A549 (cell line): ENCODE data around the gene RBL1. TPM values are rescaled to one million over a fixed set of nuclear protein-coding genes. Genes with fewer than 3 reads are reported as not detected.

ENCODE experiments used
- ATAC-seq, 2 experiments: fragments of 200-7000 bp in 1 of 2; fragments of >200 bp in 1 of 2; cut with Nextera tagmentation in 1 of 2; cut with Tn5 transposase in 1 of 2; 3 replicates each; pipeline versions ENCODE4 v1.8.0 to v1.9.1; 2018 to 2020; ENCODE audit warnings: mild to moderate bottlenecking in 1 of 2, moderate library complexity in 1 of 2
- CTCF ChIA-PET: fragments of 300-600 bp; sonication (Branson Sonifier 250); formaldehyde crosslinking; extraction: SDS; loops from one replicate; lab custom pipeline; 2021; ENCODE audit warnings: antibody characterized with exemption, inconsistent platforms; lab: Yijun Ruan, JAX
- POLR2A ChIA-PET: fragments of 350-600 bp; formaldehyde crosslinking; extraction: SDS; loops from one replicate; lab custom pipeline; 2021; ENCODE audit warnings: antibody characterized with exemption, inconsistent platforms; lab: Yijun Ruan, JAX
- DNase-seq, 2 experiments: peaks; one replicate each; pipeline versions ENCODE4 v3.0.0 to v3.0.0-alpha.2; 2011 to 2016; ENCODE audit warnings: low read depth in 1 of 2, low spot score in 1 of 2
- FAIRE-seq: peaks from 2 replicates; lab custom pipeline; 2011; peaks lifted over from hg19 to GRCh38; lab: Jason Lieb, UNC
- H3K27ac ChIP-seq, 2 experiments: fragments of >200 bp; sonication (Bioruptor Twin); formaldehyde crosslinking; 3 replicates each; pipeline ENCODE4 v1.5.1; 2016 to 2017
- H3K4me1 ChIP-seq: fragments of >200 bp; sonication (Bioruptor Twin); formaldehyde crosslinking; 3 replicates; pipeline ENCODE4 v1.6.1; 2016
- H3K4me2 ChIP-seq: fragments of >200 bp; sonication (Bioruptor Twin); formaldehyde crosslinking; 3 replicates; pipeline ENCODE4 v1.6.1; 2016
- H3K4me3 ChIP-seq: fragments of >200 bp; sonication (Bioruptor Twin); formaldehyde crosslinking; 3 replicates; pipeline ENCODE4 v1.5.1; 2016
- H3K9me3 ChIP-seq: fragments of >200 bp; sonication (Bioruptor Twin); formaldehyde crosslinking; 3 replicates; pipeline ENCODE4 v1.6.1; 2016
- ATOH8 ChIP-seq: fragments of 250-450 bp; sonication (Bioruptor Pico); IDR thresholded peaks from 2 replicates; pipeline ENCODE4 v1.5.0; 2020; ENCODE audit warnings: low read depth, mild to moderate bottlenecking, moderate library complexity
- BHLHE40 ChIP-seq: IDR thresholded peaks from 2 replicates; pipeline ENCODE4 v1.6.1; 2012; ENCODE audit warnings: low read depth, low read length, inconsistent platforms
- CEBPB ChIP-seq, 2 experiments: fragments of >200 bp in 1 of 2; sonication (Bioruptor Twin) in 1 of 2; formaldehyde crosslinking in 1 of 2; IDR thresholded peaks; 2 replicates each; pipeline ENCODE4 v1.6.1; 2012 to 2016
- CHD2 ChIP-seq: fragments of 150-350 bp; IDR thresholded peaks from 2 replicates; pipeline ENCODE4 v1.6.1; 2014; ENCODE audit warnings: low read length; ENCODE audit not compliant: partially characterized antibody
- CHD4 ChIP-seq: fragments of 200-600 bp; sonication (generic); IDR thresholded peaks from 2 replicates; pipeline ENCODE4 v1.6.1; 2016; ENCODE audit warnings: antibody characterized with exemption, mild to moderate bottlenecking, borderline replicate concordance
- EHF ChIP-seq: fragments of 250-450 bp; sonication (Bioruptor Pico); IDR thresholded peaks from 2 replicates; pipeline ENCODE4 v1.5.0; 2020; ENCODE audit warnings: mild to moderate bottlenecking
- EP300 ChIP-seq, 2 experiments: fragments of >200 bp; sonication (Bioruptor Twin); formaldehyde crosslinking; IDR thresholded peaks; 2 replicates in 1 of 2; 3 replicates in 1 of 2; pipeline ENCODE4 v1.6.1; 2016 to 2017
- FOSL2 ChIP-seq, 2 experiments: fragments of 450-650 bp in 1 of 2; fragments of >200 bp in 1 of 2; sonication (Bioruptor Twin) in 1 of 2; formaldehyde crosslinking; IDR thresholded peaks; 2 replicates each; pipeline versions ENCODE4 v1.5.0 to v1.6.1; 2016 to 2020; ENCODE audit warnings: mild to moderate bottlenecking in 1 of 2, moderate library complexity in 1 of 2
- FOXS1 ChIP-seq: fragments of 250-450 bp; sonication (Bioruptor Pico); IDR thresholded peaks from 2 replicates; pipeline ENCODE4 v1.5.0; 2020; ENCODE audit warnings: mild to moderate bottlenecking, moderate library complexity
- GATA3 ChIP-seq: IDR thresholded peaks from 2 replicates; pipeline ENCODE4 v1.6.1; 2012; ENCODE audit warnings: borderline replicate concordance
- HES2 ChIP-seq: fragments of >200 bp; sonication (Bioruptor Twin); formaldehyde crosslinking; IDR thresholded peaks from 2 replicates; pipeline ENCODE4 v1.6.1; 2016
- HEYL ChIP-seq: fragments of 250-450 bp; sonication (Bioruptor Pico); IDR thresholded peaks from 2 replicates; pipeline ENCODE4 v1.8.0; 2021; ENCODE audit warnings: mild to moderate bottlenecking, moderate library complexity
- HOXA7 ChIP-seq: fragments of 250-450 bp; sonication (Bioruptor Pico); IDR thresholded peaks from 2 replicates; pipeline ENCODE4 v1.5.0; 2020; ENCODE audit warnings: mild to moderate bottlenecking, moderate library complexity
- KDM1A ChIP-seq: fragments of 200-600 bp; sonication (generic); IDR thresholded peaks from 2 replicates; pipeline ENCODE4 v1.6.1; 2016; ENCODE audit warnings: low read depth, mild to moderate bottlenecking
- KDM5A ChIP-seq: fragments of 200-600 bp; sonication (generic); IDR thresholded peaks from 2 replicates; pipeline ENCODE4 v1.6.1; 2016; ENCODE audit warnings: antibody characterized with exemption, mild to moderate bottlenecking
- MAX ChIP-seq: IDR thresholded peaks from 2 replicates; pipeline ENCODE4 v1.6.1; 2012
- NPAS2 ChIP-seq: fragments of 250-450 bp; sonication (Bioruptor Pico); IDR thresholded peaks from 2 replicates; pipeline ENCODE4 v1.8.0; 2022; ENCODE audit warnings: mild to moderate bottlenecking, moderate library complexity, borderline replicate concordance
- NR3C1 ChIP-seq: fragments of >200 bp; sonication (Bioruptor Twin); formaldehyde crosslinking; IDR thresholded peaks from 3 replicates; pipeline ENCODE4 v1.6.1; 2017
- PBX3 ChIP-seq: IDR thresholded peaks from 2 replicates; pipeline ENCODE4 v1.6.1; 2012
- POLR2A ChIP-seq: IDR thresholded peaks from 2 replicates; pipeline ENCODE4 v1.6.1; 2012; ENCODE audit warnings: mild to moderate bottlenecking, low read length
- POLR2AphosphoS2 ChIP-seq: conservative IDR thresholded peaks from 2 replicates; pipeline ENCODE4 v1.6.1; 2012; ENCODE audit warnings: low read length, improper control_type of control experiment, inconsistent platforms
- RAD21 ChIP-seq, 2 experiments: fragments of >200 bp in 1 of 2; sonication (Bioruptor Twin) in 1 of 2; formaldehyde crosslinking in 1 of 2; IDR thresholded peaks in 1 of 2; conservative IDR thresholded peaks in 1 of 2; 2 replicates in 1 of 2; 3 replicates in 1 of 2; pipeline ENCODE4 v1.6.1; 2012 to 2018; ENCODE audit warnings: inconsistent platforms in 1 of 2
- RFX5 ChIP-seq: fragments of 450-650 bp; IDR thresholded peaks from 2 replicates; pipeline ENCODE4 v1.7.1; 2014; ENCODE audit warnings: antibody characterized with exemption, mild to moderate bottlenecking, moderate library complexity
- RNF2 ChIP-seq: fragments of 200-600 bp; sonication (generic); IDR thresholded peaks from 2 replicates; pipeline ENCODE4 v1.6.1; 2016; ENCODE audit warnings: low read depth, mild to moderate bottlenecking, antibody characterized with exemption, moderate library complexity, borderline replicate concordance
- TFCP2L1 ChIP-seq: fragments of 250-450 bp; sonication (Bioruptor Pico); IDR thresholded peaks from 2 replicates; pipeline ENCODE4 v1.5.0; 2021; ENCODE audit warnings: mild to moderate bottlenecking
- TP53 ChIP-seq: fragments of 250-450 bp; sonication (Bioruptor Pico); IDR thresholded peaks from 2 replicates; pipeline ENCODE4 v1.5.0; 2021; ENCODE audit warnings: mild to moderate bottlenecking, moderate library complexity
- USF2 ChIP-seq: fragments of 450-650 bp; IDR thresholded peaks from 2 replicates; pipeline ENCODE4 v1.6.1; 2014; ENCODE audit warnings: antibody characterized with exemption
- ZC3H11A ChIP-seq: fragments of 450-650 bp; IDR thresholded peaks from 2 replicates; pipeline ENCODE4 v1.6.1; 2014; ENCODE audit warnings: antibody characterized with exemption, mild to moderate bottlenecking
- ZSCAN20 ChIP-seq: fragments of 250-450 bp; sonication (Bioruptor Pico); IDR thresholded peaks from 2 replicates; pipeline ENCODE4 v1.8.0; 2022; ENCODE audit warnings: mild to moderate bottlenecking, moderate library complexity
- WGBS: methylation state at CpG from one replicate; pipeline ENCODE4 v1.1.6; 2017; ENCODE audit errors: missing lambda C conversion rate; 5-methylcytosine and 5-hydroxymethylcytosine counted together
- polyA plus RNA-seq, 4 experiments: library from polyadenylated mRNA; depleted of rRNA in 3 of 4; stranded (reverse); fragments of >200 nt; fragmentation: RNase III in 1 of 4; extraction: RNeasy Plus Mini Kit Qiagen cat#74134 plus additional on column Dnase treatment in 1 of 4; gene quantifications; 2 replicates in 3 of 4; 3 replicates in 1 of 4; pipeline ENCODE4 v1.2.3, GENCODE V29; 2011 to 2017

The RBL1 gene
- polyA plus RNA-seq, 2 of the 4 experiments (the other 2 are of a cell fraction), result 10.2 to 17.1 TPM

DNA sequence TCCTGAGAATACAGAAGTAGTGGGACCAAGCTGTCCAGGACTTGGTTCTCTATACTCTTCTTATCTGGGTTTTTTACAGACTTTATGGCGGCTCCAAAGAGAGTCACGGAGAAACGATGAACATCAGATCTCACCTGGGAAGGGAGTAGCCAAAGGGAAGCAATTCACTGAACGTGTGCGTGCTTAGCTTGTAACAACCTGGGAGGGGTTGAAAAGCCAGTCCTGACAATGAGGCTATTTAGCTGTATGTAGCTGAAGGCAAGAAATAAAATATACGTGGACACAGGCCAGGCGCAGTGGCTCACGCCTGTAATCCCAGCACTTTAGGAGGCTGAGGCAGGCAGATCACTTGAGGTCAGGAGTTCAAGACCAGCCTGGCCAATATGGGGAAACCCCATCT lies 18.2 kb upstream of the RBL1 start:
- no peak overlapping the region for H3K4me3 ChIP-seq
- ATAC-seq, result no peak
- no peak for FAIRE-seq

GRCh38 chr20:37111926-37112455 lies 16.2 kb upstream of the RBL1 start:
- ChIA-PET POLR2A (no interaction called here), CTCF (interaction anchor here (0.9 kb wide), 1 partner anchor 70 kb away, joined by 4 read pairs; no protein-coding TSS in a partner anchor)
- 59% methylated on average over 2 of the region's 2 CpGs for WGBS
- TF ChIP-seq PBX3 (no peak), RAD21 (conservative IDR thresholded peaks at IDR 0.05 in 1 of 2, IDR thresholded peaks at IDR 0.05 in 1 of 2) (no peak), RNF2 (no peak), NPAS2 (CRISPR knock-in tag) (no peak), KDM1A (no peak), NR3C1 (no peak), BHLHE40 (no peak), RFX5 (no peak), CHD4 (no peak), EP300 (IDR thresholded peaks at IDR 0.05) (no peak), EHF (CRISPR knock-in tag) (no peak), POLR2A (no peak), POLR2AphosphoS2 (no peak), KDM5A (no peak), GATA3 (no peak), CEBPB (IDR thresholded peaks at IDR 0.05) (no peak)
- FAIRE-seq (no peak), ATAC-seq (no peak), DNase-seq (no peak)
- Histone ChIP-seq H3K4me3 (no peak overlapping the region), H3K4me1 (no peaks in the 10 kb centered on the region), H3K4me2 (no peak overlapping the region), H3K9me3 (no peaks in the 10 kb centered on the region), H3K27ac (no peak overlapping the region)

More for the DNA sequence above, 18.2 kb upstream of the RBL1 start:
- Histone ChIP-seq H3K9me3 (no peaks in the 10 kb centered on the region), H3K4me2 (no peak overlapping the region), H3K27ac (no peak overlapping the region), H3K4me1 (no peaks in the 10 kb centered on the region)
- ChIA-PET POLR2A (no interaction called here), CTCF (no interaction called here)
- TF ChIP-seq ATOH8 (no peak), GATA3 (no peak), HOXA7 (no peak), HES2 (no peak), FOSL2 (IDR thresholded peaks at IDR 0.05) (no peak), FOSL2 (CRISPR knock-in tag; IDR thresholded peaks at IDR 0.05) (no peak), PBX3 (no peak), TP53 (CRISPR knock-in tag) (no peak), MAX (no peak), USF2 (no peak), ZSCAN20 (no peak), ZC3H11A (no peak), FOXS1 (CRISPR knock-in tag) (no peak), CHD4 (no peak), KDM1A (no peak), TFCP2L1 (no peak), CHD2 (no peak), HEYL (CRISPR knock-in tag) (no peak)
- no peak for DNase-seq
- 90% methylated on average over 8 of the region's 8 CpGs for WGBS
